Lower lobe of right lung (tissue), 2 donors: ENCODE measurements around the gene TARBP2. TPM values are rescaled to one million over a fixed set of nuclear protein-coding genes. Genes with fewer than 3 reads are reported as not detected.

ENCODE experiments used
- ATAC-seq, 2 donors: fragments of 200-7000 bp; cut with Tn5 transposase; one replicate each; pipeline ENCODE4 v1.9.1; 2020 to 2022; ENCODE audit warnings: mild to moderate bottlenecking in 2 of 2, moderate library complexity in 2 of 2
- DNase-seq: peaks from one replicate; pipeline ENCODE4 v3.0.0-alpha.2; 2020
- H3K27ac ChIP-seq: fragments of 200-600 bp; one replicate; pipeline ENCODE4 v1.8.0; 2022
- H3K27me3 ChIP-seq: fragments of 200-600 bp; one replicate; pipeline ENCODE4 v1.8.0; 2022; ENCODE audit warnings: low read depth
- H3K36me3 ChIP-seq: fragments of 200-600 bp; one replicate; pipeline ENCODE4 v1.8.0; 2022; ENCODE audit warnings: mild to moderate bottlenecking
- H3K4me1 ChIP-seq: fragments of 200-600 bp; one replicate; pipeline ENCODE4 v1.8.0; 2022
- H3K4me3 ChIP-seq: fragments of 200-600 bp; one replicate; pipeline ENCODE4 v1.8.0; 2022; ENCODE audit warnings: mild to moderate bottlenecking
- H3K9me3 ChIP-seq: fragments of 200-600 bp; one replicate; pipeline ENCODE4 v1.8.0; 2022
- intact Hi-C: fragments of 100-400 bp; cut with DNase I; formaldehyde crosslinking; loops from one replicate; pipeline ENCODE4 v1.11.0; 2022
- total RNA-seq: library from RNA; stranded (reverse); fragmentation: NEBNext Ultra II Directional; extraction: Animal tissue kit (Norgen Biotek cat#: 25700); gene quantifications from one replicate; pipeline ENCODE4 v1.2.1, GENCODE V29; 2021
- TF ChIP-seq, protein P1 (sequence below): fragments of 200-600 bp; IDR thresholded peaks from one replicate; pipeline ENCODE4 v1.8.0; 2022; ENCODE audit warnings: antibody characterized with exemption, mild to moderate bottlenecking
- donor health status: DM: no; HTN: yes; CAD: no; lungs with severe emphysema.

The TARBP2 gene
- total RNA-seq, 1 donor from 2014 or later, result 34.3 TPM

DNA sequence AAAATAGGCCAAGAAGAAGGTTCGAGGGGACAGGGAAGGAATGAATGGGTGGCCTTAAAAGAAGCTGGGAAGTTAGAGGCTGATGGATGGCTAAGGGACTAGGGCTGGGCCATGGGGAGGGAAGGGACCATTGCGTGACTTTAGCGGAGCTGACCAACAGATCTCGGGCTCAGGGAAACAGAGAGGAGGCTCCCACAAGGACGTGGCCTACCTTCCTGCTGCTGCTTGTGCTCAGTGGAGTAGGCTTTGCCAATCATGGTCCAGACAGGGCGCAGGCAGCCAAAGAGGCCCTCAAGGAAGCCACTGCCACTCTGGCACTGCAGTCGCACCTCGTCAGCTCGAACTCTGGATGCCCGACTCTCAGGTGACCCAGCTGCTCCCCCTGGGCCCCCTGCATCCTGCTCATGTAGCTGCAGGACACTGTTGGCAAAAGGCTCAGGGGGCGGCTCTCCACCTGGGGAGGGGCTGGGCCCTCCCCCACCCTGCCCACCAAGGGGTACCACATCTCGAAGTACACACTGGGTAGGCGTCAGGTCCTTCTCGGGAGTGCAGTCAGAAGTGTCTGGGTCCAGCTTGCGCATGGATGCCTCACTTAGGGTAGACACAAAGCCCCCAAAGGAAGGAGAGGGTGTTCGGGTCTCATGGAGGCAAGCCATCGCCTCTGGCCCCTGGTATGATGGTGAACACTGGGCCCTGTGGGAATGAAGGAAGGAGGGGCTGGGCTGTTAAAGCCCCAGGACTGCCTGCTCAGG lies 14.2 kb upstream of the TARBP2 start:
- H3K27ac ChIP-seq, result peak overlapping the region; percentile 9
- peaks cover 21% of the 10 kb centered on the region for H3K4me1 ChIP-seq
- intact Hi-C loops, result no loop called here
- H3K4me3 ChIP-seq, result no peak overlapping the region
- no peaks in the 10 kb centered on the region for H3K9me3 ChIP-seq
- TF ChIP-seq, protein P1, sequence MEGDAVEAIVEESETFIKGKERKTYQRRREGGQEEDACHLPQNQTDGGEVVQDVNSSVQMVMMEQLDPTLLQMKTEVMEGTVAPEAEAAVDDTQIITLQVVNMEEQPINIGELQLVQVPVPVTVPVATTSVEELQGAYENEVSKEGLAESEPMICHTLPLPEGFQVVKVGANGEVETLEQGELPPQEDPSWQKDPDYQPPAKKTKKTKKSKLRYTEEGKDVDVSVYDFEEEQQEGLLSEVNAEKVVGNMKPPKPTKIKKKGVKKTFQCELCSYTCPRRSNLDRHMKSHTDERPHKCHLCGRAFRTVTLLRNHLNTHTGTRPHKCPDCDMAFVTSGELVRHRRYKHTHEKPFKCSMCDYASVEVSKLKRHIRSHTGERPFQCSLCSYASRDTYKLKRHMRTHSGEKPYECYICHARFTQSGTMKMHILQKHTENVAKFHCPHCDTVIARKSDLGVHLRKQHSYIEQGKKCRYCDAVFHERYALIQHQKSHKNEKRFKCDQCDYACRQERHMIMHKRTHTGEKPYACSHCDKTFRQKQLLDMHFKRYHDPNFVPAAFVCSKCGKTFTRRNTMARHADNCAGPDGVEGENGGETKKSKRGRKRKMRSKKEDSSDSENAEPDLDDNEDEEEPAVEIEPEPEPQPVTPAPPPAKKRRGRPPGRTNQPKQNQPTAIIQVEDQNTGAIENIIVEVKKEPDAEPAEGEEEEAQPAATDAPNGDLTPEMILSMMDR, result no peak
- peaks cover 51% of the 10 kb centered on the region for H3K36me3 ChIP-seq
- ATAC-seq, result no peak
- DNase-seq, result no peak
- no peaks in the 10 kb centered on the region for H3K27me3 ChIP-seq

DNA sequence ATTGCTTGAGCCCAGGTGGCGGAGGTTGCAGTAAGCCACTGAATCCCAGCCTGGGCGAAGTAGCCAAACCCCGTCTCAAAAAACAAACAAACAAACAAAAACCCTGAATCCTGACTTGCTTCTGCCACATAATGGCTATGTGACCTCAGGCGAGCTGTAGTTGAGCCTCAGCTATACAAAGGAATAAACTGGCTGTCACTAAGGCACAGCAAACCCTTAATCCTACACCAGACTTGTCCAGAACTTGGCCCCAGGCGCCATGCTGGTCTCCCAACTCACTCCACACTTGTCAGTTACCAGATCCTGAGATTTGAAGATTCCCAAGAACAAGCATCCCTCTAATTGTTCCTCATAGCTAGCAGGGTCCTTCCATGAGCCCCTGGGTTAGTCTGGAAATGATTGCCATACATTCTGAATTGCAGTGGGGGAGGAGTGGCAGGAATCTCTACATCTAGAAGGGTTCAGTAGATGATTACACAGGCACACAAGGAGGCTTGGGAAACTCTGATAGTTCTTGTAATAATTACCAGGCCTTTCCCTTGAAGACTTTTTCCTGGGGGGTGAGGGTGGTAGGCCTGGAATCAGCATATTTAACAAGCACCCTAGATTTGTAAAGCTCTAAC lies 11.7 kb upstream of the TARBP2 start:
- H3K4me3 ChIP-seq, result no peak overlapping the region
- H3K27me3 ChIP-seq, result no peaks in the 10 kb centered on the region
- no peak for DNase-seq
- H3K9me3 ChIP-seq, result no peaks in the 10 kb centered on the region
- TF ChIP-seq, protein P1, result no peak
- peaks cover 43% of the 10 kb centered on the region for H3K4me1 ChIP-seq
- ATAC-seq, result no peak
- H3K36me3 ChIP-seq, result peaks cover 28% of the 10 kb centered on the region
- no peak overlapping the region for H3K27ac ChIP-seq
- intact Hi-C loops, result no loop called here

DNA sequence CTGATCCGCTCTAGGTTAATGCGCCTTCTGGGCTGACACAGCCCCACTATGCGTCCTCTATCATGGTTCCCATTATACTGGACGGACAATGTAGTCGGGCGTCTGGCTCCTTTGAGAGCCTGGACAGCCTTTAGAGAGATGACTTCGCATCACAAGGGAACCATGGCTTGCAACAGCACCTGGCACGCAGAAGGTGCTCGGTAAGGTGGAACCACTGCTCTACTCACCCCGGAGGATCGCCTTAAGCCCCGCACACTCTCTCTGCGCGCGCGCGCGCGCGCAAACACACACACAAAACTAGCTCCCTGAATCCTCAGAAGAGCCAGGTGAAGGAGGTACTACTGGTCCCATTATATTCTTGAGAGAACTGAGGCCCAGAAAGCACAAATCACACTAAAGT lies 8.9 kb upstream of the TARBP2 start:
- intact Hi-C loops, result no loop called here
- peaks cover 57% of the 10 kb centered on the region for H3K4me1 ChIP-seq
- H3K27ac ChIP-seq, result peak overlapping the region; percentile 86
- TF ChIP-seq, protein P1, result no peak
- H3K9me3 ChIP-seq, result no peaks in the 10 kb centered on the region
- DNase-seq, result no peak
- no peak for ATAC-seq
- peak overlapping the region; percentile 63 for H3K4me3 ChIP-seq
- H3K27me3 ChIP-seq, result no peaks in the 10 kb centered on the region
- H3K36me3 ChIP-seq, result peaks cover under 1% of the 10 kb centered on the region

DNA sequence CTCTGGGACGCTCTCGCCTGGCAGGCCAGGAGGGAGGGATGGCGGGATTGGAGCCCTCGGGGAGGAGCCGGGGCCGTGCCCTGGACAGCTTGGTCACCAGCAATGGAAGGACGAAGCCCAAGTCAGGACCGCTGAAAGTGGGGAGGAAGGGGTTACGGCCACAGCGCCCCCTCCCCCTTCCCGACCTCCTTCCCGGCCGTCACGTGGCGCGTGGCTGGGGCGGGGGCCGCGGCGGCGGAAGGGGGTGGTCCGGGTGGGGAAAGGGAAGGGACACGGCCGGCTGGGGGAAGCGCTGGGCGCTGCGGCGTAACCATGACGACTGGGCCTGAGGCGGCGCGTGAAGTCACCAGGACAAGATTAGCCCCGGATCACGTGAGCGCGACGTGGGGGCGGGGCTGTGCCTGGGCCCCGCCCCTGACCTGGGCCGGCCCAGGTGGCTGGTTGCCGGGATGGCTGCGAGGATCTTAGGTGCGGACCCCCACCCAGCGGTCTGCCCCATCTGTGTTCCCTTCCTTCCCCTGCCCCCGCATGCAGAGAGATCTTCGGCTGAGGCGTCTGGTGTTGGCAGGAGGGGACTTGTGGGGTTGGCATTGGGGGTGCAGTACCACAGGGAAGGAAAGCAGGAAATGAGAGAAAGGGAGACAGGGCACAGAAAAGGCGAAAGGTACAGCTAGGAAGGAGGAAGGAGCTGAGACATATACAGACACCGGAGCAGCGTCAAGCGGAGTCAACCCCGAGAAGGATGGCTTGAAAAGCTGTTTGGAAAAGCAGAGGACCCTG lies 8.1 kb upstream of the TARBP2 start:
- ATAC-seq (peak; percentile 97 to 98), DNase-seq (peak; percentile 96)
- Histone ChIP-seq H3K27me3 (no peaks in the 10 kb centered on the region), H3K4me3 (peak overlapping the region; percentile 63), H3K27ac (peak overlapping the region; percentile 86), H3K9me3 (no peaks in the 10 kb centered on the region), H3K4me1 (peaks cover 50% of the 10 kb centered on the region), H3K36me3 (no peaks in the 10 kb centered on the region)
- intact Hi-C loops, result no loop called here
- TF ChIP-seq, protein P1, result no peak

DNA sequence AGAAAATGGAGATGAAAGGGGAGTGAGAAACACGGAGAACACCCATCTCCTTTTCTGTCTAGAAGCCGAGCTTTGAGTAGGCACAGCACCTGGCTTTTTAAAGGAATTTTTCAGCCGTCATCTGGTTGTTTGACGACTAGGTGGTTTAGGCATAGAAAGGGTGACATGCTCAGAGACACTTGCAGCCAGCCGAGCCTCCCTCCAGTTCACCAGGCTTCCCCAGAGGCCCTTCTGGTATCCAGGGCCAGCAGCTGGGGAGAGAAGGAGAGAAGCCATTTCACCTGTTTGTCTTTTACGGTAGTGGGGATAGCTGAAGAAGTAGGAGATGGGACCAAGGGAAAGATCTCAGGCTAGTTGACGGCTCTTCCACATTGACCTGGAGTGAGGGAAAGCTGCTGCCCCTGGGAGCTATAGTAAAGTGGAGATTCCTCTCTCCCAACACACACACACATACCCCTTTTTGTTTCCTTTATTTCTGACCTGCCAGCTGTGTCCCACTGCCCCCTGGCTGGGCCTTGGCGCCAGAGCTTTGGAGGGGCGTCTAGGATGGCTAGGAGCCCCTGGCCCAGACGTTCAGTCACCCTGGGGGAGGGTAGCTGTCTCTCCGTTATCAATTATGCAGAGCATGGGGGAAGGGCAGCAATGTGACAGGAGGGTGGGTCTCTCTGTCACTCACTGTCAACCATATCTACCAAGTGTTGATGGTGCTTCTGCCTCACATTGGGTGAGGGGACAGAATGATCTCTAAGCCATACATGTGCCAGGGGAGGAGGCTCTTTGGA lies 7.3 kb upstream of the TARBP2 start:
- DNase-seq (peak; percentile 24), ATAC-seq (no peak)
- intact Hi-C loops, result no loop called here
- Histone ChIP-seq H3K27ac (peak overlapping the region; percentile 86), H3K36me3 (no peaks in the 10 kb centered on the region), H3K4me3 (peak overlapping the region; percentile 63), H3K9me3 (no peaks in the 10 kb centered on the region), H3K27me3 (no peaks in the 10 kb centered on the region), H3K4me1 (peaks cover 54% of the 10 kb centered on the region)
- TF ChIP-seq, protein P1, result no peak
